Stomach (tissue), 4 donors: ENCODE results near the gene IL21.

Experiments
- POLR2A ChIP-seq, 4 donors: fragments of 450-650 bp; IDR thresholded peaks; one replicate each; pipeline ENCODE4 v1.6.1; 2016; ENCODE audit warnings: antibody characterized with exemption in 4 of 4, control low read depth in 2 of 4, mild to moderate bottlenecking in 1 of 4, moderate library complexity in 1 of 4
- TF ChIP-seq, protein P1 (sequence below), 7 experiments: fragments of 450-650 bp in 4 of 7; fragments of 200-600 bp in 3 of 7; sonication (generic) in 3 of 7; IDR thresholded peaks; one replicate each; pipeline ENCODE4 v1.5.1; 2016 to 2019; ENCODE audit warnings: antibody characterized with exemption in 7 of 7, control low read depth in 2 of 7, mild to moderate bottlenecking in 1 of 7

DNA sequence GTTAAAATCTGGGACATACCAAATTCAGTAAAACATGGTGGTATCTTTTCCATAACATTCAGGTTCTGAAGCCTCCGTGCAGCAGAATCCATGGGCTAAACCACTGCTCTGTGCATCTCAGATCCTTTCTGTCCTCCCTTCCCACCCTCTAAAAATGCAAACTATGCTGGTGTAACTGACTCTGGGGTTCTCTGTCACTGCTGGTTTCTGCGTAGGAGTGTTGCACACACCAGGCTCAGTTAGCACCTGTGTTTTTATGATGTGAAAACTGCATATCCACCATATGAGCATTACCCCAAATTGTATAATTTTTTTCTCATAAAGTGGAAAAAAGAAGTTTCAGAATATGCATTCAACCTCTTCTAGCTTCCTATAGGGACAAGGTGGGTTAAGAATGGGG is 22.4 kb upstream of the IL21 start:
- TF ChIP-seq, protein P1, sequence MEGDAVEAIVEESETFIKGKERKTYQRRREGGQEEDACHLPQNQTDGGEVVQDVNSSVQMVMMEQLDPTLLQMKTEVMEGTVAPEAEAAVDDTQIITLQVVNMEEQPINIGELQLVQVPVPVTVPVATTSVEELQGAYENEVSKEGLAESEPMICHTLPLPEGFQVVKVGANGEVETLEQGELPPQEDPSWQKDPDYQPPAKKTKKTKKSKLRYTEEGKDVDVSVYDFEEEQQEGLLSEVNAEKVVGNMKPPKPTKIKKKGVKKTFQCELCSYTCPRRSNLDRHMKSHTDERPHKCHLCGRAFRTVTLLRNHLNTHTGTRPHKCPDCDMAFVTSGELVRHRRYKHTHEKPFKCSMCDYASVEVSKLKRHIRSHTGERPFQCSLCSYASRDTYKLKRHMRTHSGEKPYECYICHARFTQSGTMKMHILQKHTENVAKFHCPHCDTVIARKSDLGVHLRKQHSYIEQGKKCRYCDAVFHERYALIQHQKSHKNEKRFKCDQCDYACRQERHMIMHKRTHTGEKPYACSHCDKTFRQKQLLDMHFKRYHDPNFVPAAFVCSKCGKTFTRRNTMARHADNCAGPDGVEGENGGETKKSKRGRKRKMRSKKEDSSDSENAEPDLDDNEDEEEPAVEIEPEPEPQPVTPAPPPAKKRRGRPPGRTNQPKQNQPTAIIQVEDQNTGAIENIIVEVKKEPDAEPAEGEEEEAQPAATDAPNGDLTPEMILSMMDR (IDR thresholded peaks at IDR 0.05) = no peak
- TF ChIP-seq POLR2A (IDR thresholded peaks at IDR 0.05) = no peak
